GM21390 (cell line): ENCODE results near the gene CNTN3.

ENCODE experiments used
- ATAC-seq: cut with Tn5 transposase; IDR thresholded peaks from one replicate; pipeline ENCODE4 v1.9.1; 2021; ENCODE audit not compliant: unreplicated experiment

CNTN3 gene

DNA sequence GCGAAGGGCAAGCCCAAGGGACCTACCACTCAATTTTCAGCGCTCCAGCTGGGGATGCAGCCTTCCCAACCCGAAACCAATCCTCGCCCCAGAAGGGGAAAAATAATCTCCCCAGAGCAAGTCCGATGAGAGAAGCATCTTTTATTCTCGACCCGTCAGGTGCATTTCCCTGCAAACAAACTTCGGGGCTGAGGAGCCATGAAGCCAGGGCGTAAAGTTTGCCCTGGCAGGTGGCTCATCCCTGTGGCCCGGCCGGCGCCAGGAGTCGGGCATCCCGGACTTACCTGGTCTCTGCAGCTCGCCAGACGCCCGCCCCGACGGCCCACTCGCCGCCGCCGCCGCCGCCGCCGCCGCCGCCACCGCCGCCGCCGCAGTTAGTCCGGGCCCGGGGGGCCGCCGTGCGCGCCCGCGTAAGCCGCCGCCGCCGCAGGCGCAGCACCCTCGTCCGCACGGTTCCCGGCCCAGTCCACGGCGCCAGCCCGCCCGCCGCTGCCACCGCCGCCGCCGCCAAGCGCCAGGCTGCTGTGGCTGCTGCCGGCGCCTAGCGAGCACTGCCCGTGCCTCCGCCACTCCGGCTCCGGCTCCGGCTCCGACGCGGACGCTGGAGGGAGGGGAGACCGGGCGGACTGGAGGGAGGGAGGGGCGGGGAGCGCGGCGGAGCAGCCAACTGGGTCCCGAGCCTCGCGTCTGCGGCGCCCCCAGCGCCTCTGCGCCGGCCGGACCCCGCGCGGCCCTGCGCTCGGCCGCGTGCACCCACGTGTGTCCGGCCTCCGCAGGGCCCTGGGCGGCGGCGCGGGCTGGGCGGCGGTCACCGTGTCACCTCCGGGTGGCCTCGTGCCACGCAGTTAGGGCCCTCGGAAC, at the start of gene CNTN3:
Gene CNTN3, minus strand, starts transcription at position 553 of the 861 bp plus-strand sequence. CDS start 93,547 bp downstream, outside the sequence.
- no peak for ATAC-seq

- no peak for ATAC-seq
Measured at GRCh38 chr3:74663178-74663577, 48.7 kb upstream of the CNTN3 start.

DNA sequence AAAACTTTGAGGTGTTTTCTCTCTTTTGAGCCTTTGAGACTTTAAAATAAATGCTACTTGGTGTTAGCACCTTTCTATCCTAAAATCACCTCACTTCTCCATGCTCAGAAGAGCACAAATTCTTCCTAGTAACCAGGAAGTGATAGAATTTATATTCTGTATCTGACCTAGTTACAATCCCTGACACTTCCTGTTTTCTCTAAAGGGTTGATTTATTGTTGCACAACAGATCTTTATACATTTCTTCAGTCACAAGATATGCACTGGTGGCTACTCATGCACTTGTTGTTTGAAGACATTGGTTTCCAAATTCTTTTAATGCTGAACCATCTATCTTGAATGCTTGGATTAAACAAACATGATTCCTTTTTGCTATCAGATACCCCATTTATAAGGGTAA, 47.2 kb upstream of the CNTN3 start:
- no peak for ATAC-seq

- ATAC-seq = no peak
Measured at GRCh38 chr3:74651885-74652284, 37.4 kb upstream of the CNTN3 start.

GRCh38 chr3:74651292-74651691, 36.8 kb upstream of the CNTN3 start:
- ATAC-seq = no peak

DNA sequence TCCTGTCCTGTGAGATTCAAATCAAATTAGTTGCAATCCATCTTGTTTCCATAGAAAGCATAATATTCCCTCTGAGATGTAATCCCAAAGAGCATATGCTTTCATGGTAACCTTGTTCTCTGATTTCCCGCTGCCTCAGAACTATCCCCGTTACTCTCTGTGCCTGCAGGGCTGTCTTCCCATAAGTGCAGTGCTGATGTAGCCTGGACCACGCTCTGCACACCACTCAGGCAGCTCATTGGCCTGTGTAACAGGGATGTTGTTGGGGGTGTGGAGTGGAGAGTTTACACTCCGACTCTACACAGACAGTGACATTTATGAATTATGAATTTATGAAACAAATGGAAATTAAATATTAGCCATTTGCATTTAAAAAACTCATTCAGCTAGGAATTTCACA, 33.6 kb upstream of the CNTN3 start:
- ATAC-seq = no peak

GRCh38 chr3:74646094-74646493, 31.6 kb upstream of the CNTN3 start:
- no peak for ATAC-seq

DNA sequence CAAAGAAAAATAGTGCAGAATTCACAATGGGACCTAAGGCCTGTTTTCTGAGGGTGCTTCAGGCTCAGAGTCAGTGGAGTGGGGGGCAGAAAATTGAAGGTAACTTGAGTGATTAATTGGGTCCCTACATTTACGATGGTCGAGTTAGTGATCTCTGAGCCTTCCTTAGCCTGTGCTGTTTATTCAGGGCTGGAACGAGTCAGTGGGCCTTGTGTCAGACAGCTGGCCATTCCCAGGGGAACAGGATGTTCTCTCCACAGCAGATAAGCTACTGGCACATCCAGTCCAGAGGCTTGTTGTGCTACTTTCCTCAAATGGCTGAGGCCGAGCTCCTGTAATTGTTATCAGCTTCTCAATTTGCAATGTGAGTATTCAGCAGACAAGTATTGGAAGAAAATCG, 29.2 kb upstream of the CNTN3 start:
- no peak for ATAC-seq

- ATAC-seq = no peak
Measured at GRCh38 chr3:74642876-74643275, 28.4 kb upstream of the CNTN3 start.

- ATAC-seq = no peak
Measured at GRCh38 chr3:74640211-74640610, 25.8 kb upstream of the CNTN3 start.

DNA sequence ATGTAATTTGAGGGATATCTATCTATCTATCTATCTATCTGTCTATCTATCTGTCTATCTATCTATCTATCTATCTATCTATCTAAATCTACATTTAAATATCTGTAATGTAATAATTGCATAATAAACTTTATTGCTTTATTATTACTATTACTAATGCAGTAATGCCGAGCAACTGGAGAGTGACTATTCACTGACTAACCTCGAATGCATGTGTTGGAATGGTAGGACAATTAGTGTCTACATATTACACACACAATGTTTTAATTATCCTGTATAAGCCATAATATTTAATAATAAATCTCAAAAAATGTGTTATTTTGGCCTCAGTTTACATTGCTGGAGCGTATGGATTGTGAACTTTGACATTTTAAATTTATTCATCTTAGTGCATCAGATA, 25.2 kb upstream of the CNTN3 start:
- no peak for ATAC-seq

DNA sequence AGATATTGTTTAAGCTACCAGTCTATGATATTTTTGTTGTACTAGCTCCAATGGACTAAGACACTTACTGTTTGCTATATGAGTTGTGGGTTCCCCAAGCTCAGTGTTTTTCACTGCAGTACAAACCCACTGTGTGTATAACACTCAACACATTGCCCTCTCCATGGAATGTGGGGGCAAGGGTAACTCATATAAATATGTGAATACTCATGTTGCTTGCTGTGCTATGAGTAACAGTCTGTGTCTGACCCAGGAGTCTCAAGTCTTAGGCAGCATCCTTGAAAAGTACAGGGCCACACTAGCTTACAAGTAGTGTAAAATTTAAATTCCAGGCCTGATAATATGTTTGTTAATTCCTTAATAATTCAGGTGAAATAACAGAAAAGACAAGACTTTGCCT, 22.5 kb upstream of the CNTN3 start:
- ATAC-seq = no peak

DNA sequence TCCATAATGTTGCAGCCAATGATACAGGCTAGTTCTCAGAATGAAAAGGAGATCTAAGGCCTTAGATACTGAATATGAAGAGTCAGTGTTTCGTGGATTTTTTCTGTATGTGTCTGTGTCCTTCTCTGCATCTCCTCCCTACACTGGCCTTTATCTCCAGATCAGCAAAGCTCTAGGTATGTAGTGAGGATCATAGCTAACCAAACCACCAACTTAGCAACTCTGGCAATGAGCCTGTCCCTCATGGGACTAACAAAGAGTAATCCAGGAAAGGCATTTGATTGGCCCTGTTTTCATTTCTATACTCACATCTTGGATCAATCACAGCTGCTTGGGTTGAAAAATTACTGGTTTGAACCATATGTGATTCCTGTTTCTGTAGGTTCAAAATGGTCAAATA, 18.6 kb upstream of the CNTN3 start:
- ATAC-seq = no peak

- ATAC-seq = no peak
Measured at GRCh38 chr3:74631351-74632140, 17.1 kb upstream of the CNTN3 start.

GRCh38 chr3:74630602-74631001, 16.1 kb upstream of the CNTN3 start:
- no peak for ATAC-seq

DNA sequence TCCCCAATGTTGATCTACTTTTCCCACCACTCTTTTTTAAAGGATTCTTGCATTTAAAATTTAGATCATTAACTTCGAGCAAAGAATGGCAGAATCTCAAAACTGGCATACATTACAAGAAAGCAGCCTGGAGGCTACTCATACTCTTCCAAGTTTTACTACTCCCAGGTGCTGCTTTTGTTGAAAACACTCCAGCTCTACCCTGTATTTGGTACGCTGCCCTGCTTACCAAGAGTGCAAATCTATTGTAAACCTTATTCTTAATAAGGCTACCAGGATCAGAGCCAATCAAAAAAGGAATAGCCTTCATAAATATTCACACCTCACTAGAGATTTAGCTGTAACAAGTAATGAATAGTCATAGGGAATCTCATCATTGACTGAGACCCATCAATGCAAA, 11.6 kb upstream of the CNTN3 start:
- ATAC-seq = no peak

DNA sequence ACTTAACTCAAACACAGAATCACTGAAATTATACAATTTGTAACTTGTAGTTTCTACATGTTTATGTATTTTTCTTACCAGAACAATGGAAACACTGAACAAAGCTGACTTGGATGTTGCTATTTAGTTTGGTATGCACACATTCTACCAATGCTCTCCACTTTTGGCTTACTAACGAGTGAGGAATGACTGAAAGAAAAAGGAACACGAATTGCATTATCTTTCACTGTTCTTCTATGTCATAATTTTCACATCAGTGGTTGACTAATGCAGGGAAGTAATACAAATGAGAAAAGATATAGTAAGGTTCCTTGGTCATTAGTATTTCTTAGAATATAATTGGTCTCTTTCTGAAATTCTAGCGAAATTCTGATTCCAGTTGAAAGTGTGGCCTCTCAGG, 9.8 kb upstream of the CNTN3 start:
- ATAC-seq = no peak

DNA sequence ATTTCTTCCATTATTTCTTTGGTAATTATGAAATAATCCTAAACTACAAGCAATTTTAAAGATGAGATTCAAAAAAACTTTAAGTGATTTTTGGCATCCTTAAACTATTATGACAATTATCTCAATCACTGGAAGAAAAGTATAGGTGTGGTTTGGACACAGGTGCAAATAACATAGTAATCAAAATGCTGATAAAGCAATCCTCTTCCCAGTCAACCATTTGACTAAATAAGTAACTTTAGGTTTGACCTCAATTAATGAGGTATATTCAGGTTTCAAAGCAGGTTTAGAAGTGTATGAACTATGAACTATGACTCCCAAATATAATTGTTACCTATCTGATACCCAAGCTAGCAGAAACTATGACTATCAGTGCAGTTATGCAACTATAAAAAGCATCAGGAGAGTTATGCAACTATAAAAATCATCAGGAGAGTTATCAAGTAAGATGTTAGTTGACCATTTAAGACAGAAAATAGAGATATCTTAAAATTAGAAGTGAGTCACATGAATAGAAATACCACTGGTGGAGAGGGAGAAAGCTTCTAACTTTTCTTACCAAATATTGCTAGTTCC, 8.9 kb upstream of the CNTN3 start:
- ATAC-seq = no peak

DNA sequence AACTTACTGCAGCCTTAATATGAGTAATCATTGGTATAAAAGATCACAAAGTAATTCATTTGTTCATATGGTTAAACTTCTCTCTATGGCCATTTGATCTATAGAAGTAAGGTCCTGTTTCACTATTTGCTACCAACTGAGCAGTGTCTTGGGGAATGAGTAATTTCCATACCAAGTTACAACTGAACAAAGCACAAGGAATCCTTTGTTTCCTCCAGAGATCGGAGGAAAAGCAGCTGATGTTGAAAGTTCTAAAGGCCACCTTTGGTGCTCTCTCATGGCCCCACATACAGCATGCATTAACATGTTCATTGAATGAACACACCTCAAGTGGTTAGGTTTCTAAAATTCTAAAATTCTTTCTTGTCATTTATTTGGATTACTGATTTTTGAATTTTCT, 7.1 kb upstream of the CNTN3 start:
- no peak for ATAC-seq

DNA sequence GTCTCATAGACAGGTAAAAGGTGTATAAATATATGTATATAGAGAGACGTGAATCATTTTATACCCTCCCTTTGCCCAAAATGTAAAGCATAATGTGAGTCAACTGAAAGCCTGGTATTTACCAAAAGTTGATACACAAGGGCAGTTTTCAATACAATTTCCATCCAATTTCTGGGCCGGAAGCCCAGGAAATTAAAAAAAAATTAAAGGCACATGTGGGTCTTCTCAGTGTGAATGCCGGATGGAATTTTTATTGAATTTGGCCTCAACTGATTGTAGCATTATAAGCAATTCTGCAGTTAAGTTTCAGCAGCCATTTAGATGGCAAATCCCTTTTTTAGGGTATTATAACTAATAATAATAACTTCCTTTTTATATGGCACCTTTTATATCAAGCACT, 3.3 kb upstream of the CNTN3 start:
- ATAC-seq = no peak

DNA sequence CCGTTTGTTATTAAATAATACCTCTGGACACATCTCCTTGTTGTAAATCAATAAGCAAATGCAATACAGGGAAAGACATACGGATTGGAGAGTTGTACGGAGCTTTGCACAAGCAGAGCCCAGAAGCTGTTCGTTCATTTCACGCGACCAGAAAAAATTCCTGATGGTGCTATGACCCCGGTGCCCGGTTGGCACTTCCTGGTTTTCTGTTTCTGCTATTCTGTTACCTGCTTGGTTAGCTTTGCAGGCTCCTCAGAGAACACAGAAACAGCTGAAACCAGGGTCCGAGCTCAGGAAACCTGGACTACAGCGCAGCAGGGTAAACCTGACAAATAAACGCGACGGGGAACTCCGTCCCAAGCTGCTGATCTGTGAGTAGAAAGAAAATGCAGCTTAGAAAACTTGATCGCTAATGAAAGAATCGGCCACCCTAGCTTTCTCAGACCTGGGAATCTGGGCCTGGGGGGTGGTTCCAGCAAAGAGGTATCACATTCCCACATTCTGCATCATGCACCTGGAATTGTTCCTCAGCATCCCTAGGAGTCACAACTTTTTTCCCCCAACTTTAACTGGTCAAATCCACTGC, 845 bp downstream of the CNTN3 start:
- ATAC-seq = no peak

GRCh38 chr3:74613060-74613459, 1.4 kb downstream of the CNTN3 start:
- no peak for ATAC-seq
